Neural cell (in vitro differentiated cells): Measurements from ENCODE around the gene ACAN. TPM values are rescaled to one million over a fixed set of nuclear protein-coding genes. Genes with fewer than 3 reads are reported as not detected.
A peak's percentile ranks its signal among the peaks of the same experiment; 100 is the strongest.

Experiments used
- H2AFZ ChIP-seq: fragments of 200-600, 300-800 bp; sonication (generic), shearing (Covaris generic); 2 replicates; pipeline ENCODE4 v1.6.0; 2014; ENCODE audit warnings: low read depth, mild to moderate bottlenecking, antibody characterized with exemption, low read length, moderate library complexity
- H3F3A ChIP-seq: fragments of 200-600 bp; shearing (Covaris generic); 2 replicates; pipeline ENCODE4 v1.6.1; 2016; ENCODE audit warnings: mild to moderate bottlenecking, moderate library complexity, mixed read lengths, antibody characterized with exemption, low read length; ENCODE audit not compliant: insufficient read depth, poor library complexity, severe bottlenecking
- H3K27ac ChIP-seq: fragments of 200-600, 300-800 bp; sonication (generic), shearing (Covaris generic); 2 replicates; pipeline ENCODE4 v1.5.1; 2014; ENCODE audit warnings: mild to moderate bottlenecking, low read length, moderate library complexity
- H3K27me3 ChIP-seq: fragments of 300-800, 200-600 bp; sonication (generic), shearing (Covaris generic); 2 replicates; pipeline ENCODE4 v1.6.0; 2014; ENCODE audit warnings: mild to moderate bottlenecking, low read depth, low read length, moderate library complexity; ENCODE audit not compliant: insufficient read depth
- H3K36me3 ChIP-seq: fragments of 300-800, 200-600 bp; sonication (generic), shearing (Covaris generic); 2 replicates; pipeline ENCODE4 v1.5.1; 2014; ENCODE audit warnings: mild to moderate bottlenecking, antibody characterized with exemption, low read length, moderate library complexity; ENCODE audit not compliant: insufficient read depth
- H3K4me2 ChIP-seq: fragments of 300-800, 200-600 bp; sonication (generic), shearing (Covaris generic); 2 replicates; pipeline ENCODE4 v1.6.0; 2014; ENCODE audit warnings: mild to moderate bottlenecking, low read length
- H3K4me3 ChIP-seq: fragments of 300-800, 200-600 bp; sonication (generic), shearing (Covaris generic); 2 replicates; pipeline ENCODE4 v1.5.1; 2014; ENCODE audit warnings: mild to moderate bottlenecking, low read length, moderate library complexity
- H3K79me2 ChIP-seq: fragments of 200-600 bp; shearing (Covaris generic); replicated peaks from 2 replicates; pipeline ENCODE4 v1.6.0; 2014; ENCODE audit warnings: mild to moderate bottlenecking, low read length, moderate library complexity; ENCODE audit not compliant: insufficient read depth
- H3K9ac ChIP-seq: fragments of 300-800, 200-600 bp; sonication (generic), shearing (Covaris generic); 2 replicates; pipeline ENCODE4 v1.6.1; 2016; ENCODE audit warnings: mild to moderate bottlenecking, low read length, mixed read lengths
- H3K9me2 ChIP-seq: fragments of 200-600 bp; shearing (Covaris generic); 2 replicates; pipeline ENCODE4 v1.6.1; 2016; ENCODE audit warnings: mild to moderate bottlenecking, low read length, mixed read lengths; ENCODE audit not compliant: insufficient read depth
- H3K9me3 ChIP-seq: fragments of 200-600, 300-800 bp; sonication (generic), shearing (Covaris generic); 2 replicates; pipeline ENCODE4 v1.6.1; 2016; ENCODE audit warnings: mild to moderate bottlenecking, mixed run types, low read length, moderate library complexity, mixed read lengths
- H4K20me1 ChIP-seq: fragments of 200-600 bp; shearing (Covaris generic); 2 replicates; pipeline ENCODE4 v1.6.1; 2016; ENCODE audit warnings: mild to moderate bottlenecking, mixed run types; ENCODE audit not compliant: insufficient read depth
- CTCF ChIP-seq: fragments of 450-650 bp; IDR thresholded peaks from 2 replicates; pipeline ENCODE4 v1.5.1; 2014; ENCODE audit warnings: antibody characterized with exemption, mild to moderate bottlenecking, moderate library complexity; ENCODE audit not compliant: poor library complexity, severe bottlenecking
- EP300 ChIP-seq: fragments of 450-650 bp; conservative IDR thresholded peaks from 2 replicates; pipeline ENCODE4 v1.6.1; 2014; ENCODE audit warnings: antibody characterized with exemption, mild to moderate bottlenecking, moderate library complexity; ENCODE audit not compliant: poor library complexity, severe bottlenecking
- EZH2 ChIP-seq: fragments of 200-600, 300-800 bp; shearing (Covaris generic), sonication (generic); IDR thresholded peaks from 2 replicates; pipeline ENCODE4 v1.6.1; 2014; ENCODE audit warnings: antibody characterized with exemption, low read length, borderline replicate concordance, mild to moderate bottlenecking; ENCODE audit not compliant: insufficient read depth, poor library complexity, severe bottlenecking
- MXI1 ChIP-seq: fragments of 450-650 bp; conservative IDR thresholded peaks from 2 replicates; pipeline ENCODE4 v1.6.1; 2014; ENCODE audit warnings: antibody characterized with exemption, mild to moderate bottlenecking; ENCODE audit not compliant: poor library complexity, severe bottlenecking
- POLR2AphosphoS5 ChIP-seq: IDR thresholded peaks from 2 replicates; pipeline ENCODE4 v1.6.1; 2012
- RAD21 ChIP-seq: fragments of 450-650 bp; conservative IDR thresholded peaks from 2 replicates; pipeline ENCODE4 v1.6.1; 2014; ENCODE audit warnings: antibody characterized with exemption, mild to moderate bottlenecking, moderate library complexity
- REST ChIP-seq: IDR thresholded peaks from 2 replicates; pipeline ENCODE4 v1.6.1; 2012; ENCODE audit warnings: borderline replicate concordance
- SMC3 ChIP-seq: fragments of 450-650 bp; conservative IDR thresholded peaks from 2 replicates; pipeline ENCODE4 v1.6.1; 2014; ENCODE audit warnings: antibody characterized with exemption, mild to moderate bottlenecking, moderate library complexity; ENCODE audit not compliant: poor library complexity
- TAF1 ChIP-seq: IDR thresholded peaks from 2 replicates; pipeline ENCODE4 v1.6.1; 2012; ENCODE audit warnings: low read depth
- polyA plus RNA-seq: library from polyadenylated mRNA; depleted of rRNA; stranded (reverse); fragments of >200 nt; gene quantifications from 2 replicates; pipeline ENCODE4 v1.2.3, GENCODE V29; 2014

ACAN gene
- polyA plus RNA-seq, 1 donor from 2014 or later = not detected

- no peaks in the 10 kb centered on the region for H3K36me3 ChIP-seq
- no peak overlapping the region for H2AFZ ChIP-seq
- H3K9me3 ChIP-seq = no peaks in the 10 kb centered on the region
- H3K27ac ChIP-seq = no peak overlapping the region
- H3K4me3 ChIP-seq = no peak overlapping the region
- H3K4me2 ChIP-seq = no peak overlapping the region
- no peak overlapping the region for H3K9ac ChIP-seq
- H3K79me2 ChIP-seq = no peaks in the 10 kb centered on the region
- H3F3A ChIP-seq = no peaks in the 10 kb centered on the region
- TF ChIP-seq SMC3 = no peak
- TF ChIP-seq EP300 = no peak
- TF ChIP-seq EZH2 = no peak
- no peak for TF ChIP-seq RAD21
- TF ChIP-seq POLR2AphosphoS5 = no peak
- TF ChIP-seq TAF1 = no peak
- H4K20me1 ChIP-seq = no peaks in the 10 kb centered on the region
- H3K27me3 ChIP-seq = peaks cover 15% of the 10 kb centered on the region
- H3K9me2 ChIP-seq = no peaks in the 10 kb centered on the region
Observed at GRCh38 chr15:88911766-88912118, 108.5 kb downstream of the ACAN start.

- no peaks in the 10 kb centered on the region for H3K9me2 ChIP-seq
- no peak overlapping the region for H3K27ac ChIP-seq
- H3K27me3 ChIP-seq = peaks cover 15% of the 10 kb centered on the region
- H3K9ac ChIP-seq = no peak overlapping the region
- H3K4me2 ChIP-seq = no peak overlapping the region
- TF ChIP-seq POLR2AphosphoS5 = no peak
- no peak for TF ChIP-seq EZH2
- TF ChIP-seq MXI1 = no peak
- TF ChIP-seq TAF1 = no peak
- no peak for TF ChIP-seq SMC3
- TF ChIP-seq RAD21 = no peak
- TF ChIP-seq REST = no peak
- TF ChIP-seq EP300 = no peak
- TF ChIP-seq CTCF = no peak
- no peaks in the 10 kb centered on the region for H3F3A ChIP-seq
- H3K36me3 ChIP-seq = no peaks in the 10 kb centered on the region
- no peaks in the 10 kb centered on the region for H3K9me3 ChIP-seq
- H3K4me3 ChIP-seq = peak overlapping the region; percentile 73
- H4K20me1 ChIP-seq = no peaks in the 10 kb centered on the region
- no peaks in the 10 kb centered on the region for H3K79me2 ChIP-seq
- H2AFZ ChIP-seq = no peak overlapping the region
Observed at GRCh38 chr15:88912500-88912921, 109.3 kb downstream of the ACAN start.
